GM18858 (cell line): ENCODE measurements around the gene NPTN.

Experiments
- ATAC-seq: cut with Tn5 transposase; IDR thresholded peaks from one replicate; pipeline ENCODE4 v1.9.1; 2021; ENCODE audit not compliant: unreplicated experiment

Gene NPTN

GRCh38 chr15:73522011-73522410, 111.2 kb downstream of the NPTN start:
- ATAC-seq: no peak

GRCh38 chr15:73518876-73519733, 114.1 kb downstream of the NPTN start:
- ATAC-seq: no peak

- ATAC-seq: no peak
Measured at GRCh38 chr15:73518180-73518862, 114.9 kb downstream of the NPTN start.

GRCh38 chr15:73517566-73517965, 115.6 kb downstream of the NPTN start:
- ATAC-seq: no peak

- no peak for ATAC-seq
Measured at GRCh38 chr15:73515527-73515926, 117.7 kb downstream of the NPTN start.
